GM13977 (cell line): ENCODE results near the gene RNU6-1.

ENCODE experiments used
- DNase-seq: peaks from one replicate; pipeline ENCODE4 v3.0.0; 2012; ENCODE audit warnings: low spot score
- in situ Hi-C: fragments of 300-500 bp; cut with MboI; formaldehyde crosslinking; loops from one replicate; pipeline ENCODE4 v1.12.0; 2022; ENCODE audit warnings: low sequenced_read_pairs, low pct_unique_long_range_greater_than_20kb, mixed read lengths, inconsistent platforms; ENCODE audit not compliant: unreplicated experiment
- TF ChIP-seq, protein P1 (sequence below): IDR thresholded peaks from 2 replicates; pipeline ENCODE4 v1.5.1; 2012; ENCODE audit warnings: mild to moderate bottlenecking, control low read depth; ENCODE audit not compliant: insufficient read depth; ENCODE audit errors: extremely low read depth, missing control alignments

RNU6-1 gene

DNA sequence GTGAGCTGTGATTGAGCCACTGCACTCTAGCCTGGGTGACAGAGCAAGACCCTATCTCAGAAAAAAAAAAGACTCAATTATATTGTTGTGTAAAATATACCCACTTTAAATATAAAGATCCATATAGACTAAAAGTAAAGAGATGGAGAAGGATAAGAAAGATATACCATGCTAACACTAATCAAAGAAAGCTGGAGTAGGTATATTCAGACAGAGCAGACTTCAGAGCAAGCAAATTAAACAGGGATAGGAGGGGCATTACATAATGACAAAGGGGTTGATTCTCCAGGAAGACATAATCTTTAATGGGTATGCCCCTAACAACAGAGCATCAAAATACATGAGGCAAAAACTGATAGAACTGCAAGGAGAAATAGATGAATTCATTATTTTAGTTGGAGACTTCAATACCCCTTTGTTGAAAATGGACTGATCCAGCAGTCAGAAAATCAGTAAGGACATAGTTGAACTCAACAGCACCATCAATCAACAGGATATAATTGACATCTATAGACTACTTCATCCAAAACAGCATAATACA is 31.1 kb upstream of the RNU6-1 start:
- DNase-seq, result no peak
- in situ Hi-C loops, result no loop called here
- TF ChIP-seq, protein P1, sequence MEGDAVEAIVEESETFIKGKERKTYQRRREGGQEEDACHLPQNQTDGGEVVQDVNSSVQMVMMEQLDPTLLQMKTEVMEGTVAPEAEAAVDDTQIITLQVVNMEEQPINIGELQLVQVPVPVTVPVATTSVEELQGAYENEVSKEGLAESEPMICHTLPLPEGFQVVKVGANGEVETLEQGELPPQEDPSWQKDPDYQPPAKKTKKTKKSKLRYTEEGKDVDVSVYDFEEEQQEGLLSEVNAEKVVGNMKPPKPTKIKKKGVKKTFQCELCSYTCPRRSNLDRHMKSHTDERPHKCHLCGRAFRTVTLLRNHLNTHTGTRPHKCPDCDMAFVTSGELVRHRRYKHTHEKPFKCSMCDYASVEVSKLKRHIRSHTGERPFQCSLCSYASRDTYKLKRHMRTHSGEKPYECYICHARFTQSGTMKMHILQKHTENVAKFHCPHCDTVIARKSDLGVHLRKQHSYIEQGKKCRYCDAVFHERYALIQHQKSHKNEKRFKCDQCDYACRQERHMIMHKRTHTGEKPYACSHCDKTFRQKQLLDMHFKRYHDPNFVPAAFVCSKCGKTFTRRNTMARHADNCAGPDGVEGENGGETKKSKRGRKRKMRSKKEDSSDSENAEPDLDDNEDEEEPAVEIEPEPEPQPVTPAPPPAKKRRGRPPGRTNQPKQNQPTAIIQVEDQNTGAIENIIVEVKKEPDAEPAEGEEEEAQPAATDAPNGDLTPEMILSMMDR, result no peak

- DNase-seq, result no peak
- TF ChIP-seq, protein P1, result no peak
- in situ Hi-C loops, result loop anchor here (10.0 kb wide), 1 partner anchor 285 kb away; no protein-coding TSS in a partner anchor
These were observed 29.9 kb upstream of the RNU6-1 start for GRCh38 chr15:67869701-67870100.

- DNase-seq, result no peak
- TF ChIP-seq, protein P1, result no peak
- in situ Hi-C loops, result loop anchor here (10.0 kb wide), 1 partner anchor 289 kb away; no protein-coding TSS in a partner anchor
These were observed 25.9 kb upstream of the RNU6-1 start for GRCh38 chr15:67865766-67866165.

DNA sequence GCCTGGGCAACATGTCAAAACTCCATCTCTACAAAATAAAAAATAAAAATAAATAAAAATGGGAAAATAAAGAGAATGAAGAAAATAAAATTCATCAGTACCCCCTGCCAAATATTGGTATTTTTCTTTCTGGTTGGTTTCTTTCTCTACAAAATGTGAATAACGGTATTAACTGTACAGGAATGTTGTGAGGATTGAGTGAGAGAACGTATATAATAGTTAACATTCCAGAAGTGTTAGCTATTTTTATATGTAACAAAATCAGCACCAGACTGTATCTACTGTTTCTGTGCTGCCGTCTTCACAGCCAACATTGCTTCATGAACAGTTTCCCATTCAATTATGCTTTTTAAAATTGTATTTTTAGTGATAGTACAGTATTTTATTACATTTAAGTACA is 25.5 kb upstream of the RNU6-1 start:
- TF ChIP-seq, protein P1, result no peak
- in situ Hi-C loops, result loop anchor here (10.0 kb wide), 1 partner anchor 289 kb away; no protein-coding TSS in a partner anchor
- no peak for DNase-seq

GRCh38 chr15:67863442-67863987 is 23.7 kb upstream of the RNU6-1 start:
- in situ Hi-C loops, result loop anchor here (10.0 kb wide), 1 partner anchor 291 kb away; no protein-coding TSS in a partner anchor
- DNase-seq, result peak; percentile 80
- TF ChIP-seq, protein P1, result peak; percentile 93

DNA sequence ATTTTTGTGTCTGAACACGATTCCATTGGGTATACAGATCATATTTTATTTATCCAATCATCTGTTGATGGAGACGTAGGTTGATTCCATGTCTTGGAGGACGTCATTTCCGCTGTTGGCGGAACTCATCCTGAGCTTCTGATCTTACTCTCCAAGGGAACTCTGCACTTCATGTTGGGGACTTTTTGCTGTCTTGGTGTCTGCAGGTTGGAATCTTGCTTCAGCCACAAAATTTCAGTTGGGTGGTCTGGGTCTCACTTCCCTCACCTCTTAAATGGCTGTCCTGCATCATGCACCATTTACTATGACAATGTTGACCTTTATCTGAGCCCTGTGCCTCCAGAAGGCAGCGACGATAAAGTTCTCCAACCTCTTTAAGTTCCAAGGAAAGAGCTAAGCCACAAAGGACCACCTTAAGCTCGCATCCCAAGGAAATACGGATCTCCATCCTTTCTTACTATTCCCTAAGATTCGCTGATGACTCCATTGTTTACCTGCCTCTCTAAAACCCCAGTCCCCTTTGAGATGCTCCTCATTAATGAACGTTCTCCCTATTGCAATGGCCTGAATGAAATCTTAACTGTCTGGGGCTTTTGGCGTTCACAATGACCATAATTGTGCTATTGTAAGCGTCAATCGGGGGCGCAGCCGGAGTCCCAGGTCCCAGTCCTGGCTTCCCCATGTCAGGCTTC is 23.1 kb upstream of the RNU6-1 start:
- peak; percentile 57 for DNase-seq
- TF ChIP-seq, protein P1, result no peak
- in situ Hi-C loops, result loop anchor here (10.0 kb wide), 1 partner anchor 292 kb away; no protein-coding TSS in a partner anchor
